ENCODE results near the gene ZNF584.
"Not testable (repeated sequence)": the region's sequence is repeated elsewhere in the genome, so short reads cannot be mapped to it uniquely, and the experiment has no call there.

The ZNF584 gene

GRCh38 chr19:58403920-58404478 lies 4.5 kb upstream of the ZNF584 start:
- DNase-seq (ENCODE audit: low read depth): not testable (repeated sequence)

- DNase-seq (ENCODE audit: low read depth): no peak
Measured at GRCh38 chr19:58406818-58407657, 1.4 kb upstream of the ZNF584 start.

- DNase-seq (ENCODE audit: low read depth): no peak
Measured at GRCh38 chr19:58407658-58408151, 744 bp upstream of the ZNF584 start.

- DNase-seq (ENCODE audit: low read depth): no peak
Measured at GRCh38 chr19:58409010-58409790, 751 bp downstream of the ZNF584 start.

GRCh38 chr19:58416604-58417003 lies 8.2 kb downstream of the ZNF584 start:
- DNase-seq (ENCODE audit: low read depth): no peak

- DNase-seq (ENCODE audit: low read depth): no peak
Measured at GRCh38 chr19:58417071-58417470, 8.6 kb downstream of the ZNF584 start.

- DNase-seq (ENCODE audit: low read depth): no peak
Measured at GRCh38 chr19:58428617-58429016, 20.2 kb downstream of the ZNF584 start.

- DNase-seq (ENCODE audit: low read depth): no peak
Measured at GRCh38 chr19:58429745-58430144, 21.3 kb downstream of the ZNF584 start.

GRCh38 chr19:58434217-58434616 lies 25.8 kb downstream of the ZNF584 start:
- DNase-seq (ENCODE audit: low read depth): no peak

- DNase-seq (ENCODE audit: low read depth): peak; percentile 98
Measured at GRCh38 chr19:58439576-58440554, 31.4 kb downstream of the ZNF584 start, which contains the start of gene ZNF132. Gene ZNF132 (minus strand): TSS chr19:58440153. CDS start chr19:58439821, 332 bp downstream.

GRCh38 chr19:58440556-58440955 lies 32.1 kb downstream of the ZNF584 start:
- no peak for DNase-seq (ENCODE audit: low read depth)

GRCh38 chr19:58442986-58443385 lies 34.5 kb downstream of the ZNF584 start:
- not testable (repeated sequence) for DNase-seq (ENCODE audit: low read depth)

- not testable (repeated sequence) for DNase-seq (ENCODE audit: low read depth)
Measured at GRCh38 chr19:58448860-58449259, 40.4 kb downstream of the ZNF584 start.

GRCh38 chr19:58449980-58450379 lies 41.5 kb downstream of the ZNF584 start:
- DNase-seq (ENCODE audit: low read depth): not testable (repeated sequence)

- DNase-seq (ENCODE audit: low read depth): no peak
Measured at GRCh38 chr19:58450856-58451357, 42.5 kb downstream of the ZNF584 start.

GRCh38 chr19:58451358-58452101 lies 43.1 kb downstream of the ZNF584 start, which contains the start of gene ZNF324B:
Gene ZNF324B (plus strand): TSS chr19:58451622. CDS start chr19:58453702, 2,080 bp downstream.
- DNase-seq (ENCODE audit: low read depth): peak; percentile 97

GRCh38 chr19:58453743-58454142 lies 45.3 kb downstream of the ZNF584 start:
- DNase-seq (ENCODE audit: low read depth): no peak

- DNase-seq (ENCODE audit: low read depth): no peak
Measured at GRCh38 chr19:58455306-58455705, 46.9 kb downstream of the ZNF584 start.

GRCh38 chr19:58456111-58456510 lies 47.7 kb downstream of the ZNF584 start:
- no peak for DNase-seq (ENCODE audit: low read depth)

- DNase-seq (ENCODE audit: low read depth): no peak
Measured at GRCh38 chr19:58460039-58460438, 51.6 kb downstream of the ZNF584 start.
